NCI-H1092 (cell line): ENCODE measurements around the gene MBOAT7.
A peak's percentile ranks its signal among the peaks of the same experiment; 100 is the strongest.
"Not testable (repeated sequence)": the region's sequence is repeated elsewhere in the genome, so short reads cannot be mapped to it uniquely, and the experiment has no call there.

Experiments used
- DNase-seq: peaks from one replicate; lab custom pipeline; 2025; lab: John Stamatoyannopoulos, UW

Gene MBOAT7

GRCh38 chr19:54189145-54189734 is at the start of gene MBOAT7:
MBOAT7 (minus strand) TSS chr19:54189580; CDS start chr19:54188508, 1,072 bp downstream.
- no peak for DNase-seq

- DNase-seq: no peak
Observed at GRCh38 chr19:54233941-54234340, 44.6 kb upstream of the MBOAT7 start.

- peak; percentile 56 for DNase-seq
Observed at GRCh38 chr19:54231077-54231931, 41.9 kb upstream of the MBOAT7 start.

GRCh38 chr19:54230031-54230430 is 40.7 kb upstream of the MBOAT7 start:
- DNase-seq: no peak

- no peak for DNase-seq
Observed at GRCh38 chr19:54229146-54229545, 39.8 kb upstream of the MBOAT7 start.

- not testable (repeated sequence) for DNase-seq
Observed at GRCh38 chr19:54224619-54225018, 35.2 kb upstream of the MBOAT7 start.

GRCh38 chr19:54223937-54224281 is 34.5 kb upstream of the MBOAT7 start:
- not testable (repeated sequence) for DNase-seq

GRCh38 chr19:54223277-54223936 is 34.0 kb upstream of the MBOAT7 start:
- not testable (repeated sequence) for DNase-seq

GRCh38 chr19:54222474-54223276 is 33.3 kb upstream of the MBOAT7 start, which contains the start of gene LILRB3:
LILRB3 (minus strand) TSS chr19:54223007; CDS start chr19:54222976, 31 bp downstream.
- not testable (repeated sequence) for DNase-seq

- not testable (repeated sequence) for DNase-seq
Observed at GRCh38 chr19:54221947-54222346, 32.6 kb upstream of the MBOAT7 start.

- not testable (repeated sequence) for DNase-seq
Observed at GRCh38 chr19:54219702-54220101, 30.3 kb upstream of the MBOAT7 start.

GRCh38 chr19:54218960-54219661 is 29.7 kb upstream of the MBOAT7 start:
- no peak for DNase-seq

GRCh38 chr19:54218259-54218658 is 28.9 kb upstream of the MBOAT7 start:
- DNase-seq: no peak

GRCh38 chr19:54217517-54218247 is 28.3 kb upstream of the MBOAT7 start:
- not testable (repeated sequence) for DNase-seq

GRCh38 chr19:54216869-54217268 is 27.5 kb upstream of the MBOAT7 start:
- DNase-seq: no peak

- DNase-seq: not testable (repeated sequence)
Observed at GRCh38 chr19:54214734-54215133, 25.4 kb upstream of the MBOAT7 start.

- not testable (repeated sequence) for DNase-seq
Observed at GRCh38 chr19:54214217-54214616, 24.8 kb upstream of the MBOAT7 start.

GRCh38 chr19:54211235-54211634 is 21.9 kb upstream of the MBOAT7 start:
- no peak for DNase-seq

- peak; percentile 81 for DNase-seq
Observed at GRCh38 chr19:54209811-54210494, 20.6 kb upstream of the MBOAT7 start.
